ENCODE data around the gene TRIM71.

- TF ChIP-seq, protein P1, sequence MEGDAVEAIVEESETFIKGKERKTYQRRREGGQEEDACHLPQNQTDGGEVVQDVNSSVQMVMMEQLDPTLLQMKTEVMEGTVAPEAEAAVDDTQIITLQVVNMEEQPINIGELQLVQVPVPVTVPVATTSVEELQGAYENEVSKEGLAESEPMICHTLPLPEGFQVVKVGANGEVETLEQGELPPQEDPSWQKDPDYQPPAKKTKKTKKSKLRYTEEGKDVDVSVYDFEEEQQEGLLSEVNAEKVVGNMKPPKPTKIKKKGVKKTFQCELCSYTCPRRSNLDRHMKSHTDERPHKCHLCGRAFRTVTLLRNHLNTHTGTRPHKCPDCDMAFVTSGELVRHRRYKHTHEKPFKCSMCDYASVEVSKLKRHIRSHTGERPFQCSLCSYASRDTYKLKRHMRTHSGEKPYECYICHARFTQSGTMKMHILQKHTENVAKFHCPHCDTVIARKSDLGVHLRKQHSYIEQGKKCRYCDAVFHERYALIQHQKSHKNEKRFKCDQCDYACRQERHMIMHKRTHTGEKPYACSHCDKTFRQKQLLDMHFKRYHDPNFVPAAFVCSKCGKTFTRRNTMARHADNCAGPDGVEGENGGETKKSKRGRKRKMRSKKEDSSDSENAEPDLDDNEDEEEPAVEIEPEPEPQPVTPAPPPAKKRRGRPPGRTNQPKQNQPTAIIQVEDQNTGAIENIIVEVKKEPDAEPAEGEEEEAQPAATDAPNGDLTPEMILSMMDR (IDR thresholded peaks at IDR 0.05): no peak
- no peak for TF ChIP-seq POLR2A (IDR thresholded peaks at IDR 0.05)
- no peak for TF ChIP-seq POLR2AphosphoS5 (IDR thresholded peaks at IDR 0.05)
- TF ChIP-seq EP300 (IDR thresholded peaks at IDR 0.05; ENCODE audit: low read depth): no peak
These were observed 52.7 kb downstream of the TRIM71 start for GRCh38 chr3:32870373-32871095.

Measured in transverse colon (tissue), 4 donors.